ENCODE data around the gene HCFC2.
"Not testable (repeated sequence)": the region's sequence is repeated elsewhere in the genome, so short reads cannot be mapped to it uniquely, and the experiment has no call there.

Gene HCFC2

DNA sequence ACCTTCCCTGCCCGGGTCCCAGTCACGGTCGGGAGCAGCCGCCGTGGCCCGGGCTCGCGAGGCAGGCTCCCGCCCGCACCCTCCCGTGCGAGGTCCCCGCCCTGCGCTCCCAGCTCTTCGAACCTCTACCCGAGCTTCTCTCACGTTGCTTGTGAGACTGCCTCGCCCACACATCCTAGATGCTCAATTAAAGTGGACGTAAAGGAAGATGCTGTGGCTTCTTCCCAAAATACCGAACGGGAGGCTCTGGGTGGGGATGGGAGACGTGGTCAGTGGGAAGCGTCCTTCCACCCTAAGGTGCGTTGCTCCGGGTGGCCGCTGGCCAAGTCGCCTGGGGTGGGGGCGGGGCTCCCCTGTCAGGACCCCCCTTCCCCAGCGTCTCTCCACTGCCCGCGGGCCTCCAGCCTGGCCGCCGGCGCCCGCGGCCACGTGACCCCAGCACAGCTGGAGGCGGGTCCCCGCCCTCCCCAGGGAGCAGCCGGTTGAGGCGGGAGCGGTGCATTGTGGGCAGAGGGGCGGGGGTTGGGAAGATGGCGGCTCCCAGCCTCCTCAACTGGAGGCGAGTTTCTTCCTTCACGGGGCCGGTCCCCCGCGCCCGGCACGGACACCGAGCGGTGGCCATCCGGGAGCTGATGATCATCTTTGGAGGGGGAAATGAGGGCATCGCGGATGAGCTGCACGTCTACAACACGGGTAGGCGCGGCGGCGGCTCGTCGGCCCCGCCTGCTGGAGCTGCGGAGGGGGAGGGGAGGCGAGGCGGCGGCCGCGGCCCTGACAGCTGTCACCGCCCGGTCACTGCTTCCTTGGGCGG, at the start of gene HCFC2:
HCFC2 (plus strand) TSS at position 501 of the 811 bp plus-strand sequence; CDS start at position 531, 30 bp downstream.
- peak within 1 kb of the TSS; percentile 82 for H3K4me3 ChIP-seq (ENCODE audit: low read depth, low read length)
- no peak for TF ChIP-seq CTCF (IDR thresholded peaks at IDR 0.05; ENCODE audit: low read depth, low read length)
- peak; percentile 90 for DNase-seq (ENCODE audit: low read depth, low spot score)
- in situ Hi-C loops (cut with HindIII; ENCODE audit: low sequenced_read_pairs): no loop called here

DNA sequence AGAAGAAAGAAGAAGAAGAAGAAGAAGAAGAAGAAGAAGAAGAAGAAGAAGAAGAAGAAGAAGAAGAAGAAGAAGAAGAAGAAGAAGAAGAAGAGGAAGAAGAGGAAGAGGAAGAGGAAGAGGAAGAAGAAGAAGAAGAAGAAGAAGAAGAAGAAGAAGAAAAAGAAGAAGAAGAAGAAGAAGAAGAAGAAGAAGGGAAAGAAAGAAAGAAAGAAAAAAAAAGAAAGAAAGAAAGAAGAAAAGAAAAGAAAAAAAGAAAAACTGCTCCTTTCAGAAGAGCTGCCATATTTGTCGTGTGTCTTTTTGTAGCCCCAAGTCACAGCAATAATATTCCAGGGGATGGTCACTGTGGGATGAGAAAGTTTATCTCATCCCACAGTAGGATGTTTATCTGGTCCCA, 42.5 kb upstream of the HCFC2 start:
- DNase-seq (ENCODE audit: low read depth, low spot score); H3K4me3 ChIP-seq (ENCODE audit: low read depth, low read length); in situ Hi-C loops (cut with HindIII; ENCODE audit: low sequenced_read_pairs): not testable (repeated sequence)

- TF ChIP-seq CTCF (IDR thresholded peaks at IDR 0.05; ENCODE audit: low read depth, low read length): no peak
- no peak for DNase-seq (ENCODE audit: low read depth, low spot score)
- in situ Hi-C loops (cut with HindIII; ENCODE audit: low sequenced_read_pairs): no loop called here
- no peak overlapping the region for H3K4me3 ChIP-seq (ENCODE audit: low read depth, low read length)
Observed at GRCh38 chr12:104022786-104023185, 41.5 kb upstream of the HCFC2 start.

DNA sequence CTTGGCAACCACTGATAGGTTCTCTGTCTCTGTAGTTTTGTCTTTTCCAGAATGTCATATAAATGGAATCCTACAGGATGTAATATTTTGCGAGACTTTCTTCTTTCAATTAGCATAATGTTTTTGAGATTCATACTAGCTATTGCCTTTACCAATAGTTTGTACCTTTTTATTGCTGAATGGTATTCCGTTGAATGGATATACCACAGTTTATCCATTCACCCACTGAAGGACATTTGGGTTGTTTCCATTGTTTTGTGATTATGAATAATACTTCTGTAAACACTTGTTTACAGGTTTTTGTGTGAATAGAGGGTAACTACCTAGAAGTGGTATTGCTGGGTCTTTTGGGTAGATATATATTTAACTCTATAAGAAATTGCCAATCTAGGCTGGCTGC, 40.6 kb upstream of the HCFC2 start:
- in situ Hi-C loops (cut with HindIII; ENCODE audit: low sequenced_read_pairs): no loop called here
- DNase-seq (ENCODE audit: low read depth, low spot score): no peak
- H3K4me3 ChIP-seq (ENCODE audit: low read depth, low read length): no peak overlapping the region
- TF ChIP-seq CTCF (IDR thresholded peaks at IDR 0.05; ENCODE audit: low read depth, low read length): no peak

- no peak for DNase-seq (ENCODE audit: low read depth, low spot score)
- in situ Hi-C loops (cut with HindIII; ENCODE audit: low sequenced_read_pairs): no loop called here
- TF ChIP-seq CTCF (IDR thresholded peaks at IDR 0.05; ENCODE audit: low read depth, low read length): no peak
- H3K4me3 ChIP-seq (ENCODE audit: low read depth, low read length): no peak overlapping the region
Observed at GRCh38 chr12:104024348-104024747, 40.0 kb upstream of the HCFC2 start.

- in situ Hi-C loops (cut with HindIII; ENCODE audit: low sequenced_read_pairs): no loop called here
- DNase-seq (ENCODE audit: low read depth, low spot score): no peak
- H3K4me3 ChIP-seq (ENCODE audit: low read depth, low read length): no peak overlapping the region
- no peak for TF ChIP-seq CTCF (IDR thresholded peaks at IDR 0.05; ENCODE audit: low read depth, low read length)
Observed at GRCh38 chr12:104025771-104026170, 38.6 kb upstream of the HCFC2 start.

- H3K4me3 ChIP-seq (ENCODE audit: low read depth, low read length): no peak overlapping the region
- no peak for TF ChIP-seq CTCF (IDR thresholded peaks at IDR 0.05; ENCODE audit: low read depth, low read length)
- DNase-seq (ENCODE audit: low read depth, low spot score): no peak
- in situ Hi-C loops (cut with HindIII; ENCODE audit: low sequenced_read_pairs): no loop called here
Observed at GRCh38 chr12:104026841-104027599, 37.3 kb upstream of the HCFC2 start.

GRCh38 chr12:104030596-104030995, 33.7 kb upstream of the HCFC2 start:
- DNase-seq (ENCODE audit: low read depth, low spot score); H3K4me3 ChIP-seq (ENCODE audit: low read depth, low read length); in situ Hi-C loops (cut with HindIII; ENCODE audit: low sequenced_read_pairs): not testable (repeated sequence)

DNA sequence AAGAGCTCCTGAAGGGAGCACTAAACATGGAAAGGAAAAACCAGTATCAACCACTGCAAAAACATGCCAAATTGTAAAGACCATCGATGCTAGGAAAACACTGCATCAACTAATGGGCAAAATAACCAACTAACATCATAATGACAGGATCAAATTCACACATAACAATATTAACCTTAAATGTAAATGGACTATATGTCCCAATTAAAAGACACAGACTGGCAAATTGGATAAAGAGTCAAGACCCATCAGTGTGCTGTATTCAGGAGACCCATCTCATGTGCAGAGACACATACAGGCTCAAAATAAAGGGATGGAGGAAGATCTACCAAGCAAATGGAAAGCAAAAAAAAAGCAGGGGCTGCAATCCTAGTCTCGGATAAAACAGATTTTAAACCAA, 28.2 kb upstream of the HCFC2 start:
- DNase-seq (ENCODE audit: low read depth, low spot score); H3K4me3 ChIP-seq (ENCODE audit: low read depth, low read length); in situ Hi-C loops (cut with HindIII; ENCODE audit: low sequenced_read_pairs): not testable (repeated sequence)

GRCh38 chr12:104039769-104040168, 24.6 kb upstream of the HCFC2 start:
- H3K4me3 ChIP-seq (ENCODE audit: low read depth, low read length); DNase-seq (ENCODE audit: low read depth, low spot score); in situ Hi-C loops (cut with HindIII; ENCODE audit: low sequenced_read_pairs): not testable (repeated sequence)
